ENCODE results near the gene HIP1. TPM values are rescaled to one million over a fixed set of nuclear protein-coding genes. Genes with fewer than 3 reads are reported as not detected.
"Not testable (repeated sequence)": the region's sequence is repeated elsewhere in the genome, so short reads cannot be mapped to it uniquely, and the experiment has no call there.

Gene HIP1
- polyA plus RNA-seq, 3 donors = 4.3 to 14.8 (median 5.3) TPM

- Mint-ChIP-seq H3K36me3 (peaks cover 0 to 4% of the 10 kb centered on the region in 2 donors), H3K27ac (no peak overlapping the region), H3K4me3 (no peak overlapping the region), H3K27me3 (ENCODE audit: low read depth in 3 of 3) (peaks cover 0 to 3% (median 2%) of the 10 kb centered on the region in 3 donors), H3K4me1 (peaks cover 4% of the 10 kb centered on the region), H3K9me3 (no peaks in the 10 kb centered on the region)
- H3K36me3 ChIP-seq (replicated peaks in 1 of 2; ENCODE audit: control insufficient read depth in 1 of 2, insufficient read depth in 2 of 2, low read length in 2 of 2) = no peaks in the 10 kb centered on the region
- no peaks in the 10 kb centered on the region for H3K79me2 ChIP-seq (ENCODE audit: insufficient read depth, low read length)
- H3K4me2 ChIP-seq (replicated peaks; ENCODE audit: extremely low read depth, low read length, poor library complexity, severe bottlenecking) = no peak overlapping the region
- no peaks in the 10 kb centered on the region for H3K4me1 ChIP-seq (ENCODE audit: control insufficient read depth in 1 of 2, insufficient read depth in 2 of 2, low read length in 2 of 2)
- no peak overlapping the region for H3K9ac ChIP-seq (ENCODE audit: insufficient read depth, low read length, poor library complexity, severe bottlenecking)
- no peak for TF ChIP-seq CTCF (IDR thresholded peaks at IDR 0.05)
- 84% methylated on average over 5 of the region's 6 CpGs for WGBS (ENCODE audit: insufficient coverage)
- intact Hi-C loops (cut with micrococcal nuclease) = no loop called here
- DNase-seq = no peak
- no peak overlapping the region for H2AFZ ChIP-seq (ENCODE audit: insufficient read depth, low read depth, low read length, poor library complexity, severe bottlenecking)
- H3K27ac ChIP-seq (ENCODE audit: low read depth in 1 of 2, low read length in 2 of 2) = no peak overlapping the region
- H3K27me3 ChIP-seq (ENCODE audit: control insufficient read depth in 2 of 2, insufficient read depth in 2 of 2, low read length in 2 of 2) = no peaks in the 10 kb centered on the region
- no peaks in the 10 kb centered on the region for H3K9me3 ChIP-seq (replicated peaks in 1 of 2; ENCODE audit: control insufficient read depth in 1 of 2, insufficient read depth in 1 of 2, low read length in 2 of 2)
- H3K4me3 ChIP-seq (replicated peaks in 1 of 3; ENCODE audit: low read depth in 2 of 3, low read length in 3 of 3) = no peak overlapping the region
- H4K20me1 ChIP-seq (ENCODE audit: insufficient read depth, low read length) = no peaks in the 10 kb centered on the region
Measured at GRCh38 chr7:75694638-75695399, 43.9 kb downstream of the HIP1 start.

GRCh38 chr7:75693668-75694067 lies 45.1 kb downstream of the HIP1 start:
- H3K9me3 ChIP-seq (replicated peaks in 1 of 2; ENCODE audit: control insufficient read depth in 1 of 2, insufficient read depth in 1 of 2, low read length in 2 of 2); intact Hi-C loops (cut with micrococcal nuclease); H3K36me3 ChIP-seq (replicated peaks in 1 of 2; ENCODE audit: control insufficient read depth in 1 of 2, insufficient read depth in 2 of 2, low read length in 2 of 2); H3K27me3 ChIP-seq (ENCODE audit: control insufficient read depth in 2 of 2, insufficient read depth in 2 of 2, low read length in 2 of 2); H3K4me2 ChIP-seq (replicated peaks; ENCODE audit: extremely low read depth, low read length, poor library complexity, severe bottlenecking); H3K4me1 ChIP-seq (ENCODE audit: control insufficient read depth in 1 of 2, insufficient read depth in 2 of 2, low read length in 2 of 2); H3K9ac ChIP-seq (ENCODE audit: insufficient read depth, low read length, poor library complexity, severe bottlenecking); H3K4me3 ChIP-seq (replicated peaks in 1 of 3; ENCODE audit: low read depth in 2 of 3, low read length in 3 of 3); H3K27ac ChIP-seq (ENCODE audit: low read depth in 1 of 2, low read length in 2 of 2); H3K4me3 Mint-ChIP-seq; H2AFZ ChIP-seq (ENCODE audit: insufficient read depth, low read depth, low read length, poor library complexity, severe bottlenecking); H3K4me1 Mint-ChIP-seq; H3K27me3 Mint-ChIP-seq (ENCODE audit: low read depth in 3 of 3); H3K9me3 Mint-ChIP-seq; H3K36me3 Mint-ChIP-seq; DNase-seq; H4K20me1 ChIP-seq (ENCODE audit: insufficient read depth, low read length); H3K79me2 ChIP-seq (ENCODE audit: insufficient read depth, low read length): not testable (repeated sequence)
- H3K27ac Mint-ChIP-seq = peak overlapping the region in 1 of 7 donors; percentile 23
- no CpG with 5 or more reads among the region's 6 CpGs for WGBS (ENCODE audit: insufficient coverage)
